Neural progenitor cell (in vitro differentiated cells): ENCODE measurements around the gene HES5.

Experiments
- CTCF ChIP-seq: fragments of 200-600 bp; sonication (generic); IDR thresholded peaks from 2 replicates; pipeline ENCODE4 v1.5.1; 2017; ENCODE audit warnings: antibody characterized with exemption, mild to moderate bottlenecking
- EZH2 ChIP-seq: fragments of 200-600 bp; sonication (generic); IDR thresholded peaks from 2 replicates; pipeline ENCODE4 v1.6.1; 2017; ENCODE audit warnings: antibody characterized with exemption, mild to moderate bottlenecking, moderate library complexity
- EZH2phosphoT487 ChIP-seq: fragments of 200-600 bp; sonication (generic); IDR thresholded peaks from 2 replicates; pipeline ENCODE4 v1.6.1; 2017; ENCODE audit warnings: antibody characterized with exemption

GRCh38 chr1:2504225-2504948, 25.7 kb downstream of the HES5 start:
- TF ChIP-seq CTCF (no peak), EZH2phosphoT487 (no peak), EZH2 (no peak)
